K562 (cell line): ENCODE measurements around the gene NFKBIA. TPM values are rescaled to one million over a fixed set of nuclear protein-coding genes. Genes with fewer than 3 reads are reported as not detected.
A peak's percentile ranks its signal among the peaks of the same experiment; 100 is the strongest.

ENCODE experiments used
- CBX1 ChIP-seq: sonication (generic); IDR thresholded peaks from 2 replicates; pipeline ENCODE4 v1.6.1; 2016; ENCODE audit warnings: antibody characterized with exemption, low read depth, mild to moderate bottlenecking
- FOXA3 ChIP-seq, 2 experiments: fragments of 450-650 bp in 1 of 2; sonication (generic) in 1 of 2; formaldehyde crosslinking; IDR thresholded peaks in 1 of 2; conservative IDR thresholded peaks in 1 of 2; 2 replicates each; pipeline versions ENCODE4 v1.4.0 to v1.8.0; 2020 to 2022; ENCODE audit warnings: mild to moderate bottlenecking in 2 of 2, missing genetic modification reagents in 1 of 2
- HINFP ChIP-seq: fragments of 450-650 bp; conservative IDR thresholded peaks from 2 replicates; pipeline ENCODE4 v1.6.1; 2016; ENCODE audit warnings: missing genetic modification characterization, low read depth, mild to moderate bottlenecking, control low read depth, missing compliant biosample characterization
- MYNN ChIP-seq, 2 experiments: sonication (generic); formaldehyde crosslinking in 1 of 2; IDR thresholded peaks; 2 replicates each; pipeline versions ENCODE4 v1.5.0 to v1.6.1; 2016 to 2020; ENCODE audit warnings: antibody characterized with exemption in 1 of 2, missing genetic modification reagents in 1 of 2
- PBX2 ChIP-seq, 2 experiments: IDR thresholded peaks in 1 of 2; conservative IDR thresholded peaks in 1 of 2; 2 replicates each; pipeline ENCODE4 v1.6.1; 2016; ENCODE audit warnings: low read depth in 2 of 2, mild to moderate bottlenecking in 1 of 2, missing compliant biosample characterization in 1 of 2, missing genetic modification characterization in 1 of 2, moderate library complexity in 1 of 2
- PHB2 ChIP-seq: fragments of 450-650 bp; IDR thresholded peaks from 2 replicates; pipeline ENCODE4 v1.6.1; 2017; ENCODE audit warnings: low read depth
- PML ChIP-seq: IDR thresholded peaks from 2 replicates; pipeline ENCODE4 v1.6.1; 2012; ENCODE audit warnings: low read length, inconsistent platforms
- POLR2AphosphoS5 ChIP-seq: IDR thresholded peaks from 2 replicates; pipeline ENCODE4 v1.6.1; 2011; ENCODE audit warnings: mild to moderate bottlenecking, low read depth, low read length, moderate library complexity; ENCODE audit not compliant: control insufficient read depth, insufficient read depth
- RBBP5 ChIP-seq: fragments of 200-600 bp; sonication (generic); IDR thresholded peaks from 2 replicates; pipeline ENCODE4 v1.6.1; 2012; ENCODE audit warnings: borderline replicate concordance, mild to moderate bottlenecking, low read length, control low read depth, inconsistent platforms; ENCODE audit not compliant: insufficient read depth, poor library complexity, severe bottlenecking
- SRSF7 ChIP-seq: fragments of 200-400 bp; formaldehyde crosslinking; optimal IDR thresholded peaks from 2 replicates; pipeline ENCODE3; 2017; ENCODE audit warnings: mild to moderate bottlenecking, low read depth, low read length
- ZC3H11A ChIP-seq: IDR thresholded peaks from 2 replicates; pipeline ENCODE4 v1.6.1; 2012; ENCODE audit warnings: low read depth, low read length, improper control_type of control experiment
- ZFP36 ChIP-seq: fragments of 150-350 bp; IDR thresholded peaks from 2 replicates; pipeline ENCODE4 v1.6.1; 2018; ENCODE audit warnings: low read length, low read depth; ENCODE audit not compliant: partially characterized antibody
- ZNF175 ChIP-seq: fragments of 200-800 bp; sonication (Bioruptor generic); IDR thresholded peaks from 2 replicates; pipeline ENCODE4 v1.6.1; 2016; ENCODE audit warnings: low read depth, mild to moderate bottlenecking, missing genetic modification characterization, missing compliant biosample characterization
- ZNF280B ChIP-seq: fragments of 250-450 bp; sonication (Bioruptor Pico); IDR thresholded peaks from 2 replicates; pipeline ENCODE4 v1.5.1; 2021; ENCODE audit warnings: mild to moderate bottlenecking
- ZNF561 ChIP-seq: fragments of 450-650 bp; formaldehyde crosslinking; conservative IDR thresholded peaks from 2 replicates; pipeline ENCODE4 v1.4.0; 2020; ENCODE audit warnings: mild to moderate bottlenecking, moderate library complexity
- ZNF655 ChIP-seq: fragments of 250-450 bp; sonication (Bioruptor Pico); IDR thresholded peaks from 2 replicates; pipeline ENCODE4 v1.5.0; 2021
- ZZZ3 ChIP-seq: fragments of 450-650 bp; IDR thresholded peaks from 2 replicates; pipeline ENCODE4 v1.6.1; 2016; ENCODE audit warnings: antibody characterized with exemption, mild to moderate bottlenecking, moderate library complexity
- polyA plus RNA-seq, 8 experiments: library from polyadenylated mRNA; depleted of rRNA in 4 of 8; stranded (reverse) in 5 of 8; unstranded in 3 of 8; fragments of >200 nt; fragmentation: Nextera tagmentation in 2 of 8; fragmentation: Illumina TruSeq in 1 of 8; extraction: Ambion mirVana in 2 of 8; extraction: Trizol in 1 of 8; gene quantifications; 2 replicates each; pipeline versions ENCODE4 v1.2.1 to v1.2.3, GENCODE V29; 2011 to 2014; ENCODE audit warnings: inconsistent platforms in 1 of 8, missing spikeins in 1 of 8
- total RNA-seq, 7 experiments: library from RNA; depleted of rRNA in 6 of 7; stranded (reverse); fragments of >200 nt in 6 of 7; fragmentation: Illumina TruSeq in 2 of 7; extraction: Trizol in 2 of 7; gene quantifications; 2 replicates each; pipeline versions ENCODE4 v1.2.1 to v1.2.3, GENCODE V29; 2011 to 2021; ENCODE audit warnings: low replicate concordance in 1 of 7

Gene NFKBIA
- total and polyA plus RNA-seq, 9 of the 15 experiments (the other 6 are each of a cell fraction or from before 2014, with no cell fraction given): 6.9 to 31.8 (median 18.2) TPM

- TF ChIP-seq PBX2 (CRISPR knock-in tag; IDR thresholded peaks at IDR 0.05; ENCODE audit: low read depth) (peak; percentile 64; the same call in 1 of the 2 replicates), PBX2 (tag; conservative IDR thresholded peaks at IDR 0.05; ENCODE audit: low read depth) (peak; percentile 94), PML (no peak), ZNF280B (CRISPR knock-in tag) (no peak), SRSF7 (no peak), POLR2AphosphoS5 (0 out of 2 replicates have a peak, but pooled peaks have one; percentile 30), MYNN (IDR thresholded peaks at IDR 0.05) (no peak), MYNN (CRISPR knock-in tag; IDR thresholded peaks at IDR 0.05) (no peak), CBX1 (no peak), FOXA3 (CRISPR knock-in tag; conservative IDR thresholded peaks at IDR 0.05 in 1 of 2, IDR thresholded peaks at IDR 0.05 in 1 of 2) (no peak), PHB2 (no peak), ZZZ3 (no peak), ZC3H11A (no peak), ZNF561 (no peak), ZFP36 (peak; percentile 55), ZNF175 (CRISPR knock-in tag) (0 out of 2 replicates have a peak, but pooled peaks have one; percentile 42), RBBP5 (no peak), HINFP (tag) (no peak), ZNF655 (CRISPR knock-in tag) (no peak)
Measured at GRCh38 chr14:35390577-35391387, 13.8 kb downstream of the NFKBIA start (continued).
